Kidney epithelial cell (primary cell): ENCODE data around the gene NDUFAF2. TPM values are rescaled to one million over a fixed set of nuclear protein-coding genes. Genes with fewer than 3 reads are reported as not detected.

Experiments used
- DNase-seq: peaks from one replicate; pipeline ENCODE4 v3.0.0-alpha.2; 2010; ENCODE audit warnings: low read depth
- H3K27me3 ChIP-seq: 2 replicates; pipeline ENCODE4 v1.6.0; 2011; ENCODE audit warnings: low read length; ENCODE audit not compliant: control insufficient read depth, insufficient read depth
- H3K36me3 ChIP-seq: 2 replicates; pipeline ENCODE4 v1.5.1; 2011; ENCODE audit warnings: low read length; ENCODE audit not compliant: control insufficient read depth, insufficient read depth
- H3K4me3 ChIP-seq: 2 replicates; pipeline ENCODE4 v1.5.1; 2011; ENCODE audit warnings: low read depth, mild to moderate bottlenecking, control low read depth, low read length
- total RNA-seq: library from RNA; depleted of rRNA; stranded (reverse); fragments of >200 nt; gene quantifications from 2 replicates; pipeline ENCODE4 v1.2.3, GENCODE V29; 2015
- TF ChIP-seq, protein P1 (sequence below): IDR thresholded peaks from 2 replicates; pipeline ENCODE4 v1.5.1; 2011; ENCODE audit warnings: mild to moderate bottlenecking, moderate library complexity, low read length, control low read depth, inconsistent platforms; ENCODE audit not compliant: insufficient read depth, poor library complexity, severe bottlenecking

NDUFAF2 gene
- total RNA-seq, 1 donor from 2014 or later = 49.0 TPM

DNA sequence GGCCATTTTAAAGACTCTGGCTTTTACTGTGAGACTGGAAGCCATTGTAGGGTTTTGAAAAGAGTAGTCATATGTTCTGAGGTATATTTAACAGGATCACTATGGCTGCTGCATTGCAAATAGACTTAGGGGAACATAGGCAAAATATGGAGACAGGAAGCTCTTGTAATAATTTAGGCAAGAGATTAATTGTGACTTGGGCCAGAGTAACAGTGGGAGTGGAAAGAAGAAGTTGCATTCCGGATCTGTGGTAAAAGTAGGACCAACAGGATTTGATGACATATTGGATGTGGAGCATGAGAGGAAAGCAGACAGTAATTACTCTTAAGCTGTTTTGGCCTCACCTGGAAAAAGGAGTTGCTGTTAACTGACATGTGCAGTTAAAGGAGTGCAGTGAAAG, 131.6 kb downstream of the NDUFAF2 start:
- Histone ChIP-seq H3K36me3 (no peaks in the 10 kb centered on the region), H3K4me3 (no peak overlapping the region), H3K27me3 (no peaks in the 10 kb centered on the region)
- TF ChIP-seq, protein P1, sequence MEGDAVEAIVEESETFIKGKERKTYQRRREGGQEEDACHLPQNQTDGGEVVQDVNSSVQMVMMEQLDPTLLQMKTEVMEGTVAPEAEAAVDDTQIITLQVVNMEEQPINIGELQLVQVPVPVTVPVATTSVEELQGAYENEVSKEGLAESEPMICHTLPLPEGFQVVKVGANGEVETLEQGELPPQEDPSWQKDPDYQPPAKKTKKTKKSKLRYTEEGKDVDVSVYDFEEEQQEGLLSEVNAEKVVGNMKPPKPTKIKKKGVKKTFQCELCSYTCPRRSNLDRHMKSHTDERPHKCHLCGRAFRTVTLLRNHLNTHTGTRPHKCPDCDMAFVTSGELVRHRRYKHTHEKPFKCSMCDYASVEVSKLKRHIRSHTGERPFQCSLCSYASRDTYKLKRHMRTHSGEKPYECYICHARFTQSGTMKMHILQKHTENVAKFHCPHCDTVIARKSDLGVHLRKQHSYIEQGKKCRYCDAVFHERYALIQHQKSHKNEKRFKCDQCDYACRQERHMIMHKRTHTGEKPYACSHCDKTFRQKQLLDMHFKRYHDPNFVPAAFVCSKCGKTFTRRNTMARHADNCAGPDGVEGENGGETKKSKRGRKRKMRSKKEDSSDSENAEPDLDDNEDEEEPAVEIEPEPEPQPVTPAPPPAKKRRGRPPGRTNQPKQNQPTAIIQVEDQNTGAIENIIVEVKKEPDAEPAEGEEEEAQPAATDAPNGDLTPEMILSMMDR = no peak
- no peak for DNase-seq

DNA sequence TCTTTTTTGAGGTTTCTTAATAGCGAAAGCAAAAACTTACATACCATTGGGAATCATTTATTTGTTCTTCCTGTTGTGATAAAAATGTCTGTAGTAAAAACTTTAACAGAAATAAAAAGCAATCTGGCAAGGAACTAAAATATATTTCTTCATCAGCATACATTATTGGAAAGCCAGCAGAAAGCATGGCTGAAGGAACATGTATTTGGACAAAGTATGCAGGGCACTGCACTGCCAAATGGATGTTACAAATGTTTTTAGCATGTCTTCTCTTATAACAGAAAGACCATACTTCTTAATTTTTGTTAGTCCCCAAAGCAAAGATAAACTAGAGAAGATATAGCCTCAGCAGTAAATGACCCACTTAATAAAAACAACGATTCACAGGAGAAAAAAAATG, 136.7 kb downstream of the NDUFAF2 start:
- TF ChIP-seq, protein P1 = no peak
- Histone ChIP-seq H3K4me3 (no peak overlapping the region), H3K36me3 (no peaks in the 10 kb centered on the region), H3K27me3 (no peaks in the 10 kb centered on the region)
- no peak for DNase-seq

DNA sequence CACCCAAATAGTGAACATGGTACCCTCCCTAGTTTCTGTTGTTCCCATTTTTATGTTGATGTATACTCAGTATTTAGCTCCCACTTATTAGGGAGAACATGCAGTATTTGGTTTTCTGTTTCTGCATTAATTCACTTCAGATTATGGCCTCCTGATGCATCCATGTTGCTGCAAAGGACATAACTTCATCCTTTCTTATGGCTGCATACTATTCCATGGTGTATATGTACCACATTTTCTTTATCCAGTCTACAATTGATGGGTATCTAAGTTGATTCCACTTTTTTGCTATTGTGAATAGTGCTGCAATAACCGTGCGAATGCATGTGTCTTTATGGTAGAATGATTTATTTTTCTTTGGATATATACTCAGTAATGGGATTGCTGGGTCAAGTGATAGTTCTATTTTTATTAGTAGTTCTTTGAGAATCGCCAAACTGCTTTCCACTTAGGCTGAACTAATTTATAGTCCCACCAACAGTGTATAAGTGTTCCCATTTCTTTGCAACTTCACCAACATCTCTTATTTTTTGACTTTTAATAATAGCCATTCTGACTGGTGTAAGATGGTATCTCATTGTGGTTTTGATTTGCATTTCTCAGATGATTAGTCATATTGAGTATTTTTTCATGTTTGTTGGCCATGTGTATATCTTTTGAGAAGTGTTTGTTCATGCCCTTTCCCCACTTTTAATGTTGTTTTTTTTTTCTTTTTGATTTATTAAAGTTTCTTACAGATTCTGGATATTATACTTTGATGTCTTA, 137.7 kb downstream of the NDUFAF2 start:
- DNase-seq = no peak
- TF ChIP-seq, protein P1 = no peak
- H3K27me3 ChIP-seq = no peaks in the 10 kb centered on the region
- no peak overlapping the region for H3K4me3 ChIP-seq
- H3K36me3 ChIP-seq = no peaks in the 10 kb centered on the region

DNA sequence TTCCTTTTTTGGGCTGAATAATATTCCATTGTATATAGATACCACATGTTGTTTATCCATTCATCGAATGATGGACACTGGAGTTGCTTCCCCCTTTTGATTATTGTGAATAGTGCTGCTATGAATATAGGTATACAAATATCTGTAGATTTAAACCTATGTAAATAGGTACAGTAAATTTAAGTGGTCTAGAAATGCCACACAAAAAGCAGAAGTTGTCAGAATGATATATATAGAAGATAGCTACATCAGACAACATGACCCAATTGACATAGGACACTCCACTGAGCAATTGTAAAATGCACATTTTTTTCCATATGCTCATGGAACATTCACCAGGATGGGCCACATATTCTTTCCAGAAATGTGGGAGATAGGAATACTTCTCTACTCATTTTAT, 139.7 kb downstream of the NDUFAF2 start:
- no peak for DNase-seq
- Histone ChIP-seq H3K4me3 (no peak overlapping the region), H3K27me3 (no peaks in the 10 kb centered on the region), H3K36me3 (no peaks in the 10 kb centered on the region)
- TF ChIP-seq, protein P1 = no peak

DNA sequence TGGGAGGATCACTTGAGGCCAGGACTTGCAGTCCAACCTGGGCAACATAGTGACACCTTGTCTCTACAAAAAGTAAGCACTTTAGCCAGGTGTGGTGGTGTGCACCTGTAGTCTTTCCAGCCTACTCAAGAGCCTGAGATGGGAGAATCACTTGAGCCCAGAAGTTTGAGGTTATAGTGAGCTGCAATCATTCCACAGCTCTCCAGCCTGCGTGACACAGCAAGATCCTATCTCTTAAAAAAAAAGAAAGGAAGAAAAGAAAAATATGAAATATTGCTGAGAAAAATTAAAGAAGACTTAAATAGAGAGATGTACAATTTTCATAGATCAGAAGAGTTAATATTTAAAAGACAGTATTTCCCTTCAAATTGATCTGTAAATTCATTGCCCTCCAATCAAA, 140.9 kb downstream of the NDUFAF2 start:
- DNase-seq = no peak
- TF ChIP-seq, protein P1 = no peak
- Histone ChIP-seq H3K4me3 (no peak overlapping the region), H3K36me3 (no peaks in the 10 kb centered on the region), H3K27me3 (no peaks in the 10 kb centered on the region)

DNA sequence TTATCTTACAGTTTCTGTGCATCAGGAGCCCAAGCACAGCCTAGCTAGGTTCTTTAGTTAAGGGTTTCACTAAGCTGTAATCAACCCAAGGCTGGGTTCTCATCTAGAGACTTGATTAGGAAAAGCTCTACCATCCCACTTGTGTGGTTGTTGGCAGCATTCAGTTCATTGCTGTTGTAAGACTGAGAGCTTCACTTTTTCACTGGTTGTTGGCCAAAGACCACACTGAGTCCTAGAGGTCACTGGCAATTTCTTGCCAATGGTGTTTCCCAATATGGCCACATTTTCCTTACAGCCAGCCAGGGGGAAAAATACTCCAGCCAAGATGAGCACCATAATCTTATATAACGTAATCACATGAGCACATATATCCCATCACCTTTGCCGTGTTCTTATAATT, 142.9 kb downstream of the NDUFAF2 start:
- TF ChIP-seq, protein P1 = no peak
- H3K4me3 ChIP-seq = no peak overlapping the region
- H3K36me3 ChIP-seq = no peaks in the 10 kb centered on the region
- no peak for DNase-seq
- no peaks in the 10 kb centered on the region for H3K27me3 ChIP-seq
